ENCODE data around the gene RAPH1.

- no peak for TF ChIP-seq EP300 (IDR thresholded peaks at IDR 0.05)
- no peak for TF ChIP-seq POLR2AphosphoS5 (IDR thresholded peaks at IDR 0.05)
These were observed 96.6 kb downstream of the RAPH1 start for GRCh38 chr2:203438528-203438927.
